ENCODE measurements around the gene STATH.
"Not testable (repeated sequence)": the region's sequence is repeated elsewhere in the genome, so short reads cannot be mapped to it uniquely, and the experiment has no call there.

Gene STATH

DNA sequence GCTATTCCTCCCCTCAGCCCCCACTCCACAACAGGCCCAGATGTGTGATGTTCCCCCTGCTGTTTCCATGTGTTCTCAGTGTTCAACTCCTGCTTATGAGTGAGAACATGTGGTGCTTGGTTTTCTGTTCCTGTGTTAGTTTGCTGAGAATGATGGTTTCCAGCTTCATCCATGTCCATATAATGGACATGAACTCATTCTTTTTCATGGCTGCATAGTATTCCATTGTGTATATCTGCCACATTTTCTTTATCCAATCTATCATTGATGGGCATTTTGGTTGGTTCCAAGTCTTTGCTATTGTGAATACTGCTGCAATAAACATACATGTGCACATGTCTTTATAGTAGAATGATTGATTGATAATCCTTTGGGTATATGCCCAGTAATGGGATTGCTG lies 44.2 kb downstream of the STATH start:
- H3K4me1 ChIP-seq (ENCODE audit: control insufficient read depth in 2 of 2, insufficient read depth in 1 of 2, low read depth in 1 of 2, low read length in 2 of 2); H3K23ac ChIP-seq (ENCODE audit: low read depth, low read length, poor library complexity); H3K9ac ChIP-seq (ENCODE audit: low read depth, low read length, poor library complexity); H3K36me3 ChIP-seq (replicated peaks in 1 of 2; ENCODE audit: control insufficient read depth in 2 of 2, insufficient read depth in 2 of 2, low read length in 2 of 2); H2AK5ac ChIP-seq (ENCODE audit: low read depth, low read length); H3K4ac ChIP-seq (ENCODE audit: low read length); H2AFZ ChIP-seq (ENCODE audit: low read length); H2BK120ac ChIP-seq (ENCODE audit: low read depth, low read length); DNase-seq (ENCODE audit: low spot score); H3K4me2 ChIP-seq (ENCODE audit: insufficient read depth, low read length, poor library complexity, severe bottlenecking); H3K18ac ChIP-seq (ENCODE audit: low read length); H3K27ac ChIP-seq (replicated peaks; ENCODE audit: low read length); H2BK5ac ChIP-seq (ENCODE audit: low read length); H2BK12ac ChIP-seq (ENCODE audit: low read length); H3K14ac ChIP-seq (ENCODE audit: low read length); H2BK15ac ChIP-seq (ENCODE audit: low read length); H4K91ac ChIP-seq (ENCODE audit: low read depth, low read length, poor library complexity); H3K27me3 ChIP-seq (ENCODE audit: control insufficient read depth in 3 of 3, insufficient read depth in 3 of 3, low read depth in 1 of 3, low read length in 3 of 3); H3K9me3 ChIP-seq (replicated peaks in 1 of 2; ENCODE audit: control insufficient read depth in 2 of 2, insufficient read depth in 1 of 2, low read depth in 1 of 2, low read length in 2 of 2); H3K4me3 ChIP-seq (ENCODE audit: low read length in 2 of 2); H4K8ac ChIP-seq (ENCODE audit: low read depth, low read length); H3K79me1 ChIP-seq (ENCODE audit: low read depth, low read length): not testable (repeated sequence)

DNA sequence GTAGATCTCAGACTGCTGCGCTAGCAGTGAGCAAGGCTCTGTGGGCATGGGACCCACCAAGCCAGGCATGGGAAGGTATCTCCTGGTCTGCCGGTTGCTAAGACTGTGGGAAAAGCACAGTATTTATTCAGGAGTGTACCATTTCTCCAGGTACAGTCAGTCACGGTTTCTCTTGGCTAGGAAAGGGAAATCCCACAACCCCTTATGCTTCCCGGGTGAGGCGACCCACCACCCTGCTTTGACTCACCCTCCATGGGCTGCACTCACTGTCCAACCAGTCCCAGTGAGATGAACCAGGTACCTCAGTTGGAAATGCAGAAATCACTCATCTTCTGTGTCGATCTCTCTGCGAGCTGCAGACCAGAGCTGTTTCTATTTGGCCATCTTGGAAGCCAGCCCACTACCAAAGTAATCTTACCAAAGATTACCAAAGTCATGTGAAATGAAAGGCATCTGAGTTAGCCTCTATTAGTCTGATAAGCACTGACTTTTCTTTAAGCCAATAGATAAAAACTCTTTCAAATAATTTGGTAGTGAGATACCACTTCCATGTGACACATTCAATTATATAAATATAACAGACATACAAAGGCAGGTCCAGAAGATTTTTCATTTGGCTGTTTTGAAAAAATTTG lies 46.0 kb downstream of the STATH start:
- Histone ChIP-seq H3K36me3 (replicated peaks in 1 of 2; ENCODE audit: control insufficient read depth in 2 of 2, insufficient read depth in 2 of 2, low read length in 2 of 2) (no peaks in the 10 kb centered on the region), H3K27me3 (ENCODE audit: control insufficient read depth in 3 of 3, insufficient read depth in 3 of 3, low read depth in 1 of 3, low read length in 3 of 3) (no peaks in the 10 kb centered on the region), H2BK15ac (ENCODE audit: low read length) (no peak overlapping the region), H3K4me3 (ENCODE audit: low read length in 2 of 2) (no peak overlapping the region), H3K4ac (ENCODE audit: low read length) (no peak overlapping the region), H3K23ac (ENCODE audit: low read depth, low read length, poor library complexity) (no peak overlapping the region), H2AFZ (ENCODE audit: low read length) (no peak overlapping the region), H2BK12ac (ENCODE audit: low read length) (no peak overlapping the region), H3K79me1 (ENCODE audit: low read depth, low read length) (no peaks in the 10 kb centered on the region), H3K18ac (ENCODE audit: low read length) (no peak overlapping the region), H2AK5ac (ENCODE audit: low read depth, low read length) (no peak overlapping the region), H2BK120ac (ENCODE audit: low read depth, low read length) (no peak overlapping the region), H3K4me2 (ENCODE audit: insufficient read depth, low read length, poor library complexity, severe bottlenecking) (no peak overlapping the region), H4K91ac (ENCODE audit: low read depth, low read length, poor library complexity) (no peak overlapping the region), H3K27ac (replicated peaks; ENCODE audit: low read length) (no peak overlapping the region), H4K8ac (ENCODE audit: low read depth, low read length) (no peak overlapping the region), H3K4me1 (ENCODE audit: control insufficient read depth in 2 of 2, insufficient read depth in 1 of 2, low read depth in 1 of 2, low read length in 2 of 2) (no peaks in the 10 kb centered on the region), H2BK5ac (ENCODE audit: low read length) (no peak overlapping the region), H3K9me3 (replicated peaks in 1 of 2; ENCODE audit: control insufficient read depth in 2 of 2, insufficient read depth in 1 of 2, low read depth in 1 of 2, low read length in 2 of 2) (peaks cover 0 to 2% of the 10 kb centered on the region in 2 donors), H3K14ac (ENCODE audit: low read length) (no peak overlapping the region), H3K9ac (ENCODE audit: low read depth, low read length, poor library complexity) (no peak overlapping the region)
- no peak for DNase-seq (ENCODE audit: low spot score)
- no CpG with 5 or more reads among the region's 7 CpGs for WGBS, 2 donors (ENCODE audit: extremely low coverage in 2 of 2, insufficient read length in 2 of 2, insufficient replicate concordance in 1 of 2)

DNA sequence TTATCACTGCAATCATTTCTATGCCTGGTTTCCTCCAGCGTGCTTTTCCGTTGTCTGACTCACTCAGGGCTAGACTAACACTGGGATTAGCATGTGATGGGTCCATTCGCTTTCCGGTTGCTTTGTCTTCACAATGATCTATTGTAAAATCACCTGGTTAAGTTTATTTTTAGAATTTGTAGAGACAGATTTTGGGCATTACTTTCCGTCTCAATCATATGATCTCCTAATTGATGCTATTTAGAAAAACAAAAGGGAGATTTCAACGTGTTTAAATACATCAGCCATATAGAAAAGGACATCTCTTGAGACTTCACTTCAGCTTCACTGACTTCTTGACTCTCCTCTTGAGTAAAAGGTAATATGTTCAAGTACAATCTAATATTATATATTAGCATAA lies 54.4 kb downstream of the STATH start, which contains the start of gene HTN1:
TSS of gene HTN1 (plus strand) at position 301 of the 400 bp plus-strand sequence. CDS start 2,639 bp downstream, outside the sequence.
- H4K91ac ChIP-seq (ENCODE audit: low read depth, low read length, poor library complexity); H2AK5ac ChIP-seq (ENCODE audit: low read depth, low read length); DNase-seq (ENCODE audit: low spot score); H2BK12ac ChIP-seq (ENCODE audit: low read length); H2BK120ac ChIP-seq (ENCODE audit: low read depth, low read length); H3K36me3 ChIP-seq (replicated peaks in 1 of 2; ENCODE audit: control insufficient read depth in 2 of 2, insufficient read depth in 2 of 2, low read length in 2 of 2); H2AFZ ChIP-seq (ENCODE audit: low read length); H3K27me3 ChIP-seq (ENCODE audit: control insufficient read depth in 3 of 3, insufficient read depth in 3 of 3, low read depth in 1 of 3, low read length in 3 of 3); H3K27ac ChIP-seq (replicated peaks; ENCODE audit: low read length); H3K9me3 ChIP-seq (replicated peaks in 1 of 2; ENCODE audit: control insufficient read depth in 2 of 2, insufficient read depth in 1 of 2, low read depth in 1 of 2, low read length in 2 of 2); H3K4me2 ChIP-seq (ENCODE audit: insufficient read depth, low read length, poor library complexity, severe bottlenecking); H4K8ac ChIP-seq (ENCODE audit: low read depth, low read length); H3K4me1 ChIP-seq (ENCODE audit: control insufficient read depth in 2 of 2, insufficient read depth in 1 of 2, low read depth in 1 of 2, low read length in 2 of 2); H2BK5ac ChIP-seq (ENCODE audit: low read length); H3K4me3 ChIP-seq (ENCODE audit: low read length in 2 of 2); H3K9ac ChIP-seq (ENCODE audit: low read depth, low read length, poor library complexity); H3K4ac ChIP-seq (ENCODE audit: low read length); H2BK15ac ChIP-seq (ENCODE audit: low read length); H3K23ac ChIP-seq (ENCODE audit: low read depth, low read length, poor library complexity); H3K14ac ChIP-seq (ENCODE audit: low read length); H3K18ac ChIP-seq (ENCODE audit: low read length); H3K79me1 ChIP-seq (ENCODE audit: low read depth, low read length): not testable (repeated sequence)
- no CpG with 5 or more reads among the region's 6 CpGs for WGBS, 2 donors (ENCODE audit: extremely low coverage in 2 of 2, insufficient read length in 2 of 2, insufficient replicate concordance in 1 of 2)
